Heart right ventricle (tissue), 16 donors: ENCODE data around the gene CLEC18A. TPM values are rescaled to one million over a fixed set of nuclear protein-coding genes. Genes with fewer than 3 reads are reported as not detected.

Experiments
- ATAC-seq, 8 donors: fragments of 200-7000 bp; cut with Tn5 transposase; one replicate each; pipeline ENCODE4 v1.9.1; 2020; ENCODE audit warnings: mild to moderate bottlenecking in 8 of 8, moderate library complexity in 8 of 8, moderate number of reproducible peaks in 1 of 8
- DNase-seq, 2 donors: peaks; one replicate each; pipeline ENCODE4 v3.0.0-alpha.2; 2020
- H3K27ac ChIP-seq, 10 donors: fragments of 200-600 bp; sonication (generic) in 2 of 10; one replicate each; pipeline versions ENCODE4 v1.5.0 to v1.8.0; 2020 to 2022; ENCODE audit warnings: mild to moderate bottlenecking in 3 of 10
- H3K27me3 ChIP-seq, 7 donors: fragments of 200-600 bp; one replicate each; pipeline ENCODE4 v1.8.0; 2021 to 2022; ENCODE audit warnings: mild to moderate bottlenecking in 2 of 7
- H3K36me3 ChIP-seq, 9 donors: fragments of 200-600 bp; sonication (generic) in 1 of 9; one replicate each; pipeline versions ENCODE4 v1.5.0 to v1.8.0; 2020 to 2022; ENCODE audit warnings: mild to moderate bottlenecking in 2 of 9
- H3K4me1 ChIP-seq, 9 donors: fragments of 200-600 bp; sonication (generic) in 1 of 9; one replicate each; pipeline versions ENCODE4 v1.5.0 to v1.8.0; 2020 to 2022; ENCODE audit warnings: mild to moderate bottlenecking in 4 of 9
- H3K4me3 ChIP-seq, 10 donors: fragments of 200-600 bp; sonication (generic) in 2 of 10; one replicate each; pipeline versions ENCODE4 v1.5.0 to v1.8.0; 2020 to 2022; ENCODE audit warnings: mild to moderate bottlenecking in 7 of 10, moderate library complexity in 2 of 10
- H3K9me3 ChIP-seq, 11 donors: fragments of 200-600 bp in 10 of 11; sonication (generic) in 2 of 11; one replicate each; pipeline versions ENCODE4 v1.5.0 to v1.8.0; 2013 to 2022; ENCODE audit warnings: mild to moderate bottlenecking in 2 of 11, control low read depth in 1 of 11, moderate library complexity in 1 of 11
- WGBS, 2 donors: extraction: QIAGEN DNeasy Blood & Tissue Kit; methylation state at CpG; one replicate each; pipeline ENCODE4 v1.1.7; 2013; ENCODE audit warnings: inconsistent platforms in 1 of 2; 5-methylcytosine and 5-hydroxymethylcytosine counted together
- intact Hi-C, 10 donors: fragments of 100-400 bp; cut with DNase I; formaldehyde crosslinking; loops; one replicate each; pipeline versions ENCODE4 v1.11.1 to v1.14.2; 2022
- polyA plus RNA-seq, 2 donors: library from polyadenylated mRNA; stranded (reverse); fragments of 200-250 nt; gene quantifications; one replicate each; pipeline ENCODE4 v1.2.3, GENCODE V29; 2013
- total RNA-seq, 10 donors: library from RNA; stranded (reverse); fragmentation: NEBNext Ultra II Directional in 3 of 10; extraction: Animal tissue kit (Norgen Biotek cat#: 25700) in 3 of 10; gene quantifications; one replicate each; pipeline versions ENCODE4 v1.2.1 to v1.2.4, GENCODE V29; 2021 to 2023
- TF ChIP-seq, protein P1 (sequence below), 9 donors: fragments of 200-600 bp; sonication (generic) in 2 of 9; IDR thresholded peaks; one replicate each; pipeline versions ENCODE4 v1.5.0 to v1.8.0; 2021 to 2022; ENCODE audit warnings: antibody characterized with exemption in 9 of 9, mild to moderate bottlenecking in 5 of 9, moderate library complexity in 1 of 9
- donor health status: Arrhythmogenic right ventricular cardiomyopathy.
- donor health status: ischemic (EF 13 %, LVEDD 7.1; RV severe dilation, severe dysfunction).
- donor health status: healthy with polysubstance abuse.
- donor health status: DM: no; HTN: yes; CAD: no.
- donor health status: DM: no; HTN: no; CAD: no.
- donor health status: ischemic (EF 25% LVEDD 6.9; RV normal size, moderate dysfunction).
- donor health status: ischemic (EF 25% LVEDD 5.7; RV mildly dilated, moderate dysfunction).
- donor health status: healthy.
- donor health status: DM: yes; HTN: yes; CAD: no.
- donor health status: Ischemic cardiomyopathy.
- donor health status: ischemic (EF 35%, LVEDD 5.7; RV mildly dilated, moderate dysfunction).
- donor health status: nonischemic (EF 11% LVEDD 7.7; RV severe dilation, severe dysfunction).
- donor health status: DM: yes; HTN: yes; CAD: no.
- donor health status: PGD.
- donor health status: ischemic (EF 29% LVEDD 5.4; RV normal size, mild dysfunction).
- donor health status: nonischemic (EF 23%, LVEDD 6.1; RV moderate dilation, normal function).

Gene CLEC18A
- total and polyA plus RNA-seq, 12 donors = 0.11 to 0.59 (median 0.34) TPM; not detected in 2

DNA sequence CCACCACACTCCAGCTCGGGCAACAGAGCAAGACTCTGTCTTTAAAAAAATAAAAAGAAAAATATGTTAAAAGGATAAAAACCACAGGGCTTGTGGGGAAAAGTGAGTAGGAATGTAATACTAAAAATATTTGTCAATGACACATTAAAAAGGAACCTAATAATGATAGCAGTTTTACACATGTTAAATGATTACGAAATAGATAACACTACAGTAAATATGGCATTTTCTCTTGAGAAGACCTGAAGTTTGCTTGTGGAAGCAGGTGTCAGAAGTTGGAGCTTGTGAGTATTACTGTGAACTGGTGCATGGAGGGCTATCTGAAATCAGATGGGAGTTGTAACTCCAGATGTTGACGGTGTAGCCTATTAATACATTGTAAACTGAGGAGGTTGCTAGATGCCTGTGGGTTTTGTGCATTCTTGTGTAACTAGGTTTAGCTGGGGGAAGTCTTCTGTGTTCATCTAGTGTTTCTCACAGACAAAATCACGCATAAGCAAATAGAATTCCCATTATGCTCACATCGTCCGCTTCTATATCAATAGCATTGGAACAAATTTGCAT, 44.2 kb upstream of the CLEC18A start:
- intact Hi-C loops = no loop called here
- Histone ChIP-seq H3K4me3 (no peak overlapping the region), H3K4me1 (peaks cover 0 to 7% (median 0%) of the 10 kb centered on the region in 9 donors), H3K27me3 (no peaks in the 10 kb centered on the region), H3K27ac (no peak overlapping the region), H3K9me3 (no peaks in the 10 kb centered on the region), H3K36me3 (peaks cover 0 to 61% (median 10%) of the 10 kb centered on the region in 9 donors)
- DNase-seq (no peak), ATAC-seq (no peak)
- TF ChIP-seq, protein P1, sequence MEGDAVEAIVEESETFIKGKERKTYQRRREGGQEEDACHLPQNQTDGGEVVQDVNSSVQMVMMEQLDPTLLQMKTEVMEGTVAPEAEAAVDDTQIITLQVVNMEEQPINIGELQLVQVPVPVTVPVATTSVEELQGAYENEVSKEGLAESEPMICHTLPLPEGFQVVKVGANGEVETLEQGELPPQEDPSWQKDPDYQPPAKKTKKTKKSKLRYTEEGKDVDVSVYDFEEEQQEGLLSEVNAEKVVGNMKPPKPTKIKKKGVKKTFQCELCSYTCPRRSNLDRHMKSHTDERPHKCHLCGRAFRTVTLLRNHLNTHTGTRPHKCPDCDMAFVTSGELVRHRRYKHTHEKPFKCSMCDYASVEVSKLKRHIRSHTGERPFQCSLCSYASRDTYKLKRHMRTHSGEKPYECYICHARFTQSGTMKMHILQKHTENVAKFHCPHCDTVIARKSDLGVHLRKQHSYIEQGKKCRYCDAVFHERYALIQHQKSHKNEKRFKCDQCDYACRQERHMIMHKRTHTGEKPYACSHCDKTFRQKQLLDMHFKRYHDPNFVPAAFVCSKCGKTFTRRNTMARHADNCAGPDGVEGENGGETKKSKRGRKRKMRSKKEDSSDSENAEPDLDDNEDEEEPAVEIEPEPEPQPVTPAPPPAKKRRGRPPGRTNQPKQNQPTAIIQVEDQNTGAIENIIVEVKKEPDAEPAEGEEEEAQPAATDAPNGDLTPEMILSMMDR (IDR thresholded peaks at IDR 0.05) = no peak
- WGBS, 2 donors = 93 to 95% methylated on average over 6 of the region's 6 CpGs

DNA sequence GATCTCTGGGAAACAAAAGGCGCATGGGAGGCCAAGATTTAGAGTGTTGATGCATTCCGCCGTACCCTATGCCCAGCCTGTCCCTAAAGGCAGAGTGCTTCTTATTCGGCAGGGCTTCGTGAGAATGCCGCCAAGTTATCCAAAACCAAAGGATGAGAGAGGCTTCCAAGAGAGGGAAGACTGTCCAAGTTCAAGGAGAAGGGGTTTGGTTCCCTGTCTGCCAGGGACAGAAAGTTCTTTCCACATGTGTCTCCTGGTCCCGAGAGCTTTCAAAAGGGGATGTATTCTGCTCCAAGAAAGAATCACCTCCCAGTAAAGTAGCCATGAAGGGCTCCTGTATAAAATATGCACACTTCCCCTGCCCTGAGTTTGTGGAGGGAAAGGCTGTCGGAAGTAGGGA, 42.1 kb upstream of the CLEC18A start:
- peaks cover 0 to 46% (median 10%) of the 10 kb centered on the region in 9 donors for H3K36me3 ChIP-seq
- TF ChIP-seq, protein P1 (IDR thresholded peaks at IDR 0.05) = no peak
- H3K4me3 ChIP-seq = no peak overlapping the region
- intact Hi-C loops = no loop called here
- 97% methylated on average over 8 of the region's 8 CpGs for WGBS, 2 donors
- H3K27me3 ChIP-seq = no peaks in the 10 kb centered on the region
- no peaks in the 10 kb centered on the region for H3K9me3 ChIP-seq
- H3K4me1 ChIP-seq = peaks cover 0 to 7% (median 0%) of the 10 kb centered on the region in 9 donors
- ATAC-seq (no peak), DNase-seq (no peak)
- no peak overlapping the region for H3K27ac ChIP-seq

DNA sequence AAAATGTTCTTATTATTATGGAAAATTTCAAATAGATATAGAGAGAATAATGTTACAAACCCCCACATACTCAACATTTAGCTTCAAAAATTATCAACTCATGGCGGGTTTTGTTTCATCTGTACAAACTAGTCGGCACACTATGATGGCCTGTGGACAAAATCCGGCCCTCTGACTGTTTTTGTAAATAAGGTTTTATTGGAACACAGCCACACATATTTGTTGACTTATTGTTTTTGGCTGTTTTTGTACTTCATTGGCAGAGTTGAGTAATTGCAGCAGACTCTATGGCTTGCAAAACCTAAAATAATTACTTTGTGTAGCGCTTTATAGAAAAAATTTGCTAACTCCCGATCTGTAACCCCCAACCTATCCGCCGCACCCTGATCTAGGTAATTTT, 41.4 kb upstream of the CLEC18A start:
- Histone ChIP-seq H3K27me3 (no peaks in the 10 kb centered on the region), H3K4me3 (no peak overlapping the region), H3K4me1 (peaks cover 0 to 4% (median 0%) of the 10 kb centered on the region in 9 donors), H3K36me3 (peaks cover 0 to 46% (median 10%) of the 10 kb centered on the region in 9 donors), H3K27ac (no peak overlapping the region), H3K9me3 (no peaks in the 10 kb centered on the region)
- 93 to 95% methylated on average over 7 of the region's 7 CpGs for WGBS, 2 donors
- intact Hi-C loops = no loop called here
- ATAC-seq (no peak), DNase-seq (no peak)
- TF ChIP-seq, protein P1 (IDR thresholded peaks at IDR 0.05) = no peak

DNA sequence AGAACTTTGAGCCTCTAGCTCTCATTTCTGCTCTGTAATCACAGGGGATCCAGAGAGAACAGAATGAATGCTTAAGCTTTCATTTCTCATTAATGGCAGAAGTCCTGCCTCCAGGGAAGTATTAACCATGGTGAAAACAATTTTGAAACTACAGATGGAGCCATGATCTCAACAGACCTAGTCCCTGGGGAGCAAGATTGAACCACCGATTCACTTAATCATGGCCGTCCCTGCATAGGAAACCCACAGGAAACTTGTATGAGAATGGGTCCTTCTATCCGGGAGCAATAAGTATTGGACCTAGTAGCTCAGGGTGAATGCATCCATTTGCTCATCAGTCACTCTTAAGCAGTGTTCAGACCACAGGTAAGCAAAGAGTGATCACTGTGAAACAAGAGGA, 40.2 kb upstream of the CLEC18A start:
- Histone ChIP-seq H3K27ac (no peak overlapping the region), H3K36me3 (peaks cover 0 to 46% (median 10%) of the 10 kb centered on the region in 9 donors), H3K27me3 (no peaks in the 10 kb centered on the region), H3K4me1 (no peaks in the 10 kb centered on the region), H3K9me3 (no peaks in the 10 kb centered on the region), H3K4me3 (no peak overlapping the region)
- intact Hi-C loops = no loop called here
- TF ChIP-seq, protein P1 (IDR thresholded peaks at IDR 0.05) = no peak
- no peak for ATAC-seq
- DNase-seq = no peak
- WGBS, 2 donors = 51 to 56% methylated on average over 3 of the region's 3 CpGs
